PC-3 (cell line): ENCODE results near the gene NSUN4.

Experiments used
- CTCF ChIP-seq: fragments of 300-600 bp; sonication (generic); conservative IDR thresholded peaks from 2 replicates; pipeline ENCODE4 v1.5.1; 2017; ENCODE audit warnings: antibody characterized with exemption, low read depth, mild to moderate bottlenecking, low read length
- EZH2 ChIP-seq: fragments of 300-600 bp; sonication (generic); IDR thresholded peaks from one replicate; pipeline ENCODE4 v1.6.1; 2017; ENCODE audit warnings: antibody characterized with exemption, mild to moderate bottlenecking, low read length; ENCODE audit not compliant: unreplicated experiment
- EZH2phosphoT487 ChIP-seq: fragments of 300-600 bp; sonication (generic); IDR thresholded peaks from 2 replicates; pipeline ENCODE4 v1.6.1; 2018; ENCODE audit warnings: mild to moderate bottlenecking, antibody characterized with exemption, low read length, borderline replicate concordance

- no peak for TF ChIP-seq CTCF
- TF ChIP-seq EZH2 = no peak
- TF ChIP-seq EZH2phosphoT487 = no peak
These were observed 67.0 kb downstream of the NSUN4 start for GRCh38 chr1:46407636-46408035.
